Smooth muscle cell of the brain vasculature (primary cell): ENCODE measurements around the gene AAMDC.
"Not testable (repeated sequence)": the region's sequence is repeated elsewhere in the genome, so short reads cannot be mapped to it uniquely, and the experiment has no call there.

Source experiments
- DNase-seq: peaks from one replicate; pipeline ENCODE4 v3.0.0-alpha.2; 2012; ENCODE audit warnings: low read depth, low spot score

AAMDC gene

GRCh38 chr11:77884829-77885190, 63.9 kb downstream of the AAMDC start:
- no peak for DNase-seq

- no peak for DNase-seq
These were observed 65.5 kb downstream of the AAMDC start for GRCh38 chr11:77886401-77886800.

- not testable (repeated sequence) for DNase-seq
These were observed 68.1 kb downstream of the AAMDC start for GRCh38 chr11:77889045-77889444.

GRCh38 chr11:77890100-77890614, 69.2 kb downstream of the AAMDC start:
- not testable (repeated sequence) for DNase-seq

- DNase-seq = not testable (repeated sequence)
These were observed 69.7 kb downstream of the AAMDC start for GRCh38 chr11:77890619-77891056.

GRCh38 chr11:77891256-77891655, 70.3 kb downstream of the AAMDC start:
- DNase-seq = not testable (repeated sequence)

GRCh38 chr11:77891703-77892102, 70.8 kb downstream of the AAMDC start:
- DNase-seq = not testable (repeated sequence)

GRCh38 chr11:77894949-77895348, 74.0 kb downstream of the AAMDC start:
- not testable (repeated sequence) for DNase-seq

- DNase-seq = no peak
These were observed 87.9 kb downstream of the AAMDC start for GRCh38 chr11:77908835-77909234.

- DNase-seq = no peak
These were observed 88.3 kb downstream of the AAMDC start for GRCh38 chr11:77909277-77909676.

GRCh38 chr11:77910828-77911227, 89.9 kb downstream of the AAMDC start:
- not testable (repeated sequence) for DNase-seq

GRCh38 chr11:77913608-77914306, 92.8 kb downstream of the AAMDC start:
- DNase-seq = not testable (repeated sequence)

- DNase-seq = peak; percentile 80
These were observed 93.4 kb downstream of the AAMDC start for GRCh38 chr11:77914307-77914791.

- DNase-seq = not testable (repeated sequence)
These were observed 96.8 kb downstream of the AAMDC start for GRCh38 chr11:77917713-77918112.
